ENCODE data around the gene FLVCR2.
A peak's percentile ranks its signal among the peaks of the same experiment; 100 is the strongest.

FLVCR2 gene

DNA sequence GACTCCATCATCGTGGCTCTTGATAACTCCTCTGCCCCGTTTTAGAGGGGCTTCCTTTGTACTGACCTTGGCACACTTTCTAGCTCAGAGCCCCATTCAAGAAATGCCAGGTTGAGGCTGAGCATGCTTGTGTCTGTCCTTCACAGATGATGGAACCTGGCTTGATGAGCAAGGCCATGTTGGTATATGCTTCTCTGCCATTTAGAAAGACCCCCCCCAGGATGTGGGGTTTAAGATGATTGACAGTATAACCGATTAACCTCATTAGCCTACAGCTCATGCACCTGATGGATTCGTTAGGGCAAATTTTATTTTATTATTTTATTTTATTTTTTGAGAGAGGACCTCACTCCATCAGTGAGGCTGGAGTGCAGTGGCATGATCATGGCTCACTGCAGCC lies 35.2 kb upstream of the FLVCR2 start:
- H3K27ac ChIP-seq = no peak overlapping the region
- H3K36me3 ChIP-seq = no peaks in the 10 kb centered on the region
- no peak overlapping the region for H3K4me3 ChIP-seq
- peaks cover 0 to under 1% of the 10 kb centered on the region in 2 donors for H3K27me3 ChIP-seq
- DNase-seq = no peak
- intact Hi-C loops (cut with DNase I; ENCODE audit: low total_unique reads) = no loop called here
- TF ChIP-seq, protein P1, sequence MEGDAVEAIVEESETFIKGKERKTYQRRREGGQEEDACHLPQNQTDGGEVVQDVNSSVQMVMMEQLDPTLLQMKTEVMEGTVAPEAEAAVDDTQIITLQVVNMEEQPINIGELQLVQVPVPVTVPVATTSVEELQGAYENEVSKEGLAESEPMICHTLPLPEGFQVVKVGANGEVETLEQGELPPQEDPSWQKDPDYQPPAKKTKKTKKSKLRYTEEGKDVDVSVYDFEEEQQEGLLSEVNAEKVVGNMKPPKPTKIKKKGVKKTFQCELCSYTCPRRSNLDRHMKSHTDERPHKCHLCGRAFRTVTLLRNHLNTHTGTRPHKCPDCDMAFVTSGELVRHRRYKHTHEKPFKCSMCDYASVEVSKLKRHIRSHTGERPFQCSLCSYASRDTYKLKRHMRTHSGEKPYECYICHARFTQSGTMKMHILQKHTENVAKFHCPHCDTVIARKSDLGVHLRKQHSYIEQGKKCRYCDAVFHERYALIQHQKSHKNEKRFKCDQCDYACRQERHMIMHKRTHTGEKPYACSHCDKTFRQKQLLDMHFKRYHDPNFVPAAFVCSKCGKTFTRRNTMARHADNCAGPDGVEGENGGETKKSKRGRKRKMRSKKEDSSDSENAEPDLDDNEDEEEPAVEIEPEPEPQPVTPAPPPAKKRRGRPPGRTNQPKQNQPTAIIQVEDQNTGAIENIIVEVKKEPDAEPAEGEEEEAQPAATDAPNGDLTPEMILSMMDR (IDR thresholded peaks at IDR 0.05) = no peak
- no peaks in the 10 kb centered on the region for H3K4me1 ChIP-seq
- no peaks in the 10 kb centered on the region for H3K9me3 ChIP-seq

DNA sequence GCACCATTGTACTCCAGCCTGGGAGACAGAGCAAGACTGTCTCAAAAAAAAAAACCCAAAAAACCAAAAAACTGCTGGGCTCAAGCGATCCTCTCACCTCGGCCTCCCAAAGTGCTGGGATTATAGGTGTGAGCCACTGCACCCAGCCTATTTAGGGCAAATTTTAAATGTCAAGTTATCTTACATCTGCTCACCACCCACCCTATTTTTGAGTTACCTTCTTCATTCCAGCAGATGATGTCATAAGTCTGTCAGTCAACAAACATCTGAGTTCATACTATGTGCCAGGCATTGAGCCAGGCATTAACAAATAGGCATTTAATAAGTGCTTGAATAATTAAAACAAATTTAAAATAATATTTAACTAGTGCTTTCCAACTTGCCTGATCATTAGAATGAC lies 34.6 kb upstream of the FLVCR2 start:
- H3K27ac ChIP-seq = no peak overlapping the region
- TF ChIP-seq, protein P1 (IDR thresholded peaks at IDR 0.05) = no peak
- peaks cover 0 to 4% of the 10 kb centered on the region in 2 donors for H3K27me3 ChIP-seq
- no peaks in the 10 kb centered on the region for H3K36me3 ChIP-seq
- no peaks in the 10 kb centered on the region for H3K9me3 ChIP-seq
- DNase-seq = no peak
- intact Hi-C loops (cut with DNase I; ENCODE audit: low total_unique reads) = no loop called here
- H3K4me1 ChIP-seq = no peaks in the 10 kb centered on the region
- no peak overlapping the region for H3K4me3 ChIP-seq

DNA sequence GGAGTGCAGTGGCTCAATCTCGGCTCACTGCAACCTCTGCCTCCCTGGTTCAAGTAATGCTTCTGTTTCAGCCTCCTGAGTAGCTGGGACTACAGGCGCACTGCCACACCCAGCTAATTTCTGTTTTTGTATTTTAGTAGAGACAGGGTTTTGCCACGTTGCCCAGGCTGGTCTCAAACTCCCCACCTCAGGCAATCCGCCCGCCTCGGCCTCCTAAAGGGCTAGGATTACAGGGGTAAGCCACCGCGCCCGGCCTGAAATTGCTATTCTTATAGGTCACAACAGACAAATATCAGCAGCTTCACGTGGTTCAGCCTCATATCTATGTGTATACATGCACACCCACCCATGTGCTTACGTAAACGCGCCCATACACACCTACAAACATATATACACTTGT lies 32.5 kb upstream of the FLVCR2 start:
- no peaks in the 10 kb centered on the region for H3K4me1 ChIP-seq
- DNase-seq = no peak
- H3K27ac ChIP-seq = no peak overlapping the region
- H3K27me3 ChIP-seq = peaks cover 0 to 7% of the 10 kb centered on the region in 2 donors
- H3K9me3 ChIP-seq = no peaks in the 10 kb centered on the region
- H3K4me3 ChIP-seq = no peak overlapping the region
- TF ChIP-seq, protein P1 (IDR thresholded peaks at IDR 0.05) = no peak
- no peaks in the 10 kb centered on the region for H3K36me3 ChIP-seq
- intact Hi-C loops (cut with DNase I; ENCODE audit: low total_unique reads) = no loop called here

DNA sequence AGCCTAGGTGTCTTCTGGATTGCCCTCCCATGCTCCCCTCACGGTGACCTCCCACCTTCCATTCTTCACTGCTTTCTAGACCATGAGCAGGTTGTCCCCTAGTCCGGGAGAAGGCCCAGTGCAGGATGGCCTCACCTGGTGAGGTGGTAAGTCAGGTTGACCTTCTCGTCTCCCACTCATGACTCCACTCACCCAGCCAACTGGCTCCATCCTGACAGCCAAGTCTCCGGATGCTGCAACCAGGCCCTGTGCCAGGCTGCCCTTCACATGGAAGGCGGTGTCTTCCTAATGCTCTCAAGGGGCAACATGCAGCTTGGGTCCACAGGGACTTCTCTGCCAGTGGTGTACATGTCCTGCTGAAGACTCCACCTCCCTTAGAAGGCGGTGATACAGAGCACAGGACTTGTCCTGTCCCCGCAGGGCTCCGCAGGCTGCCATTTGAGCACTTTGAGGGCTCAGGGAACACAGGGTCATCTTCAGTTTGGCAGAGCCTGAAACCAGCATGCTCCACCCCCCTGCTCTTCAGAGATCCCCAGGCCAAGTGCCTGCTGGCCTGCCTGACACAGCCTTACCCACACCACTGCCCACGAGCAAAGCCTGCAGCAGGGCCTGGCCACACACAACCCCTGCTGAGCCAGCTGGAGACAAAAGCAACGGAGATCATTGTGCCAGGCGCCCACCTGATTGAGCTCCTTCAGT lies 30.7 kb upstream of the FLVCR2 start:
- Histone ChIP-seq H3K9me3 (no peaks in the 10 kb centered on the region), H3K36me3 (no peaks in the 10 kb centered on the region), H3K27me3 (peaks cover 0 to 12% of the 10 kb centered on the region in 2 donors), H3K4me1 (no peaks in the 10 kb centered on the region), H3K27ac (no peak overlapping the region), H3K4me3 (no peak overlapping the region)
- DNase-seq = no peak
- TF ChIP-seq, protein P1 (IDR thresholded peaks at IDR 0.05) = no peak
- intact Hi-C loops (cut with DNase I; ENCODE audit: low total_unique reads) = no loop called here

DNA sequence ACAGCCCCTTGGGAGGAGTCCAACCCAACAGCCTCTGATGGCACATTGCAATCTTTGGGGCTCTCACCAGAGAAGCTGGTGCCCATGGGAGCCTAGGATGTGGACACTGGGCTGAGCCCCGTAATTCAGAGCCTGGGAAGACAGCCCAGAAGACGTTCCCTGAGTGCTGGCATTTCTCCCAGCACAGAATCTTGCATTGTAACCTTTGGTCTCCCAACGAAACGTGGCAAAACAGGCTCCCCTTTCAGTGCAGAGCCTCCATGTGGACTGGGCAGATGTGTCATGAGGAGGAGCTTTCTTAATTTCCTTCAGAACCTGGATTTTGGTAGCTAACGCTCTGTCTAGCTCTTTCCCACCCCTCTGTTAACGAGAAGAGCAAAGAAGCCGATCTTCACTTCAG lies 29.9 kb upstream of the FLVCR2 start:
- TF ChIP-seq, protein P1 (IDR thresholded peaks at IDR 0.05) = no peak
- peak in 1 of 2 donors; percentile 51 for DNase-seq
- no peak overlapping the region for H3K27ac ChIP-seq

More for the DNA sequence above, 29.9 kb upstream of the FLVCR2 start:
- no peaks in the 10 kb centered on the region for H3K4me1 ChIP-seq
- no peak overlapping the region for H3K4me3 ChIP-seq
- intact Hi-C loops (cut with DNase I; ENCODE audit: low total_unique reads) = no loop called here
- no peaks in the 10 kb centered on the region for H3K9me3 ChIP-seq
- no peaks in the 10 kb centered on the region for H3K36me3 ChIP-seq
- H3K27me3 ChIP-seq = peaks cover 0 to 15% of the 10 kb centered on the region in 2 donors
